Stimulated activated effector memory CD8-positive, alpha-beta T cell treated with anti-CD3 and anti-CD28 coated beads, Interleukin-12 subunit alpha, Interleukin-12 subunit beta, amount 100 ng/mL, for 72 hours (primary cell): ENCODE measurements around the gene TLE1.
"Not testable (repeated sequence)": the region's sequence is repeated elsewhere in the genome, so short reads cannot be mapped to it uniquely, and the experiment has no call there.

ENCODE experiments used
- ATAC-seq: fragments of 150-1000 bp; cut with Tn5 transposase; 2 replicates; pipeline ENCODE4 v1.10.0; 2021
- DNase-seq, 2 donors: peaks; one replicate each; pipeline ENCODE4 v3.0.0; 2021 to 2022; ENCODE audit warnings: low spot score in 2 of 2
- H3K27ac Mint-ChIP-seq: one replicate; pipeline ENCODE4 v1.8.0; 2022; ENCODE audit warnings: mild to moderate bottlenecking, mixed read lengths
- H3K36me3 Mint-ChIP-seq: one replicate; pipeline ENCODE4 v1.8.0; 2022; ENCODE audit warnings: mild to moderate bottlenecking, mixed read lengths
- H3K4me1 Mint-ChIP-seq: one replicate; pipeline ENCODE4 v1.8.0; 2022; ENCODE audit warnings: mixed read lengths
- H3K4me3 Mint-ChIP-seq: one replicate; pipeline ENCODE4 v1.8.0; 2022; ENCODE audit warnings: mild to moderate bottlenecking, mixed read lengths
- H3K9me3 Mint-ChIP-seq: one replicate; pipeline ENCODE4 v1.8.0; 2022; ENCODE audit warnings: mixed read lengths

TLE1 gene

DNA sequence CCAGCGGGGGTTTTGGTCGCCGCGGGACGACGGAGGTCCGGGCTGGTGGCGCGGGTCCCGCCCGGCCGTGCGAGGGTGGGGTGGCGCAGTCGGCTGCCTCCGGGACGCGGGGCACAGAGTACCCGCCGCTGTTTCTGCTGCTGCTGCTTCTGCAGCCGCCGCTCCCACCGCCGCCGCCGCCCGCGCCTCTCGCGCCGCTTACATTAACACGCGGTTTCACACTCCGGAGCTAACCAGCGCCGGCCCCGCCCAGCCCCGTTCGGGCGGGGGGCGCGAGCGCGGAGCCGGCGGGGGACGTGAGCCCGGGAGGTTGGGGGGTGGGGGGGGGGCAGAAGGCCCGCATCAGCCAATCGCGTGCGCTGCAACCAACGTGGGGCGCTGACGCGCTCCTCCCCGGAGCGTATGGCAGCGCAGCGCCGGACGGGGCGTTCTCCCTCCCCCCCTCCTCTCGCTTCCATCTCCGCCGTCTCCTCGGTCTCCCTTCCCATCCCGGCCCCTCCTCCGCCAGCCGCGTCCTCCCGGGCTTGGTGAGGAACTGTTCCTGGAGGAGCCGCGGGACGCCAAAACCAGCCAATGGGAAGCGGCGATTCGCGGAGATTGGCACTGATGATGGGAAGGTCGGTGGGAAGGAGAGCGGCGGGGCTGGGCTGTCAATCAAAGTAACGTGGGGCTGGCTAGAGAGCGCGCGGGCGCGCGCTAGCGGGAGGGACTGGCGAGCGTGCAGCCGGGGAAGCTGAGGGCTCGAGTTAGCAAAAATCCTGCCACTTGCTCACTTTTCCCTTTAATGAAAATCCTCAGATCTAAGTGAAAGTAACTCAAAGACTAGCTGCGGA, at the start of gene TLE1:
Gene TLE1 (minus strand): TSS at position 205 of the 833 bp plus-strand sequence. CDS start 1,307 bp downstream, outside the sequence.
- H3K27ac Mint-ChIP-seq, result peak within 1 kb of the TSS; percentile 61
- DNase-seq (peak; percentile 64 to 72), ATAC-seq (peak; percentile 89)
- H3K4me1 Mint-ChIP-seq, result peaks cover 5% of the 10 kb centered on the region
- H3K36me3 Mint-ChIP-seq, result peaks cover 6% of the 10 kb centered on the region
- H3K4me3 Mint-ChIP-seq, result no peak within 1 kb of the TSS
- H3K9me3 Mint-ChIP-seq, result no peaks in the 10 kb centered on the region

DNA sequence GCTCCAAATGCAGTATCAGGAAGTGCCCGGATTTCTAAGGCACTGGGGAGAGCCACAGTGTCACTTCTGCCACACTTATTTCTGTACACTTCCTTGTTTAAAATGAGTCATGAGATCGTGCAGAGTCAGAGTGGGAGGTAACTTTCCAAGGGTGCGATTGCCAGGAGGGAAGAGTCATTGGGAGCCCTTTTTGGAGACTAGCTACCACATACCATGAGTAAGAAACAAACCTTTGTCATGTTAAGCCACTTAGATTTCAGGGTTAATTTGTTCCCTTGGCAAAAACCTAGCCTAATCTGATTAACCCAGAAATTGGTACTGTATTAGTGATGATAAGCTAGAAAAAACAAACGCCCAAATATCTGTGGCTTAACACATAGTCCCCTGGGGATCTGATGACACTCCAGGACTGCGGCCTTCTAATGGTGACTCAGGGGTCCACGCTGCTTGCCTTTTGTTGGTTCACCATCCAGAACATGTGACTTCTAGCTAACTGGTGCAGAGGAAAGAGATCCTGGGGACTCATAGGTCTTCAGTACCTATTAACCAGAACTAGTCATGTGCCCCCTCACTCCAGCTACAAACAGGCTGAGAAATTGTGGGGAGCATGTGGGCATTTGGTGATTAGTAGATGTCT, 48.6 kb upstream of the TLE1 start:
- Mint-ChIP-seq H3K27ac (no peak overlapping the region), H3K9me3 (peaks cover 9% of the 10 kb centered on the region), H3K4me1 (no peaks in the 10 kb centered on the region), H3K36me3 (no peaks in the 10 kb centered on the region), H3K4me3 (no peak overlapping the region)
- no peak for DNase-seq
- no peak for ATAC-seq

DNA sequence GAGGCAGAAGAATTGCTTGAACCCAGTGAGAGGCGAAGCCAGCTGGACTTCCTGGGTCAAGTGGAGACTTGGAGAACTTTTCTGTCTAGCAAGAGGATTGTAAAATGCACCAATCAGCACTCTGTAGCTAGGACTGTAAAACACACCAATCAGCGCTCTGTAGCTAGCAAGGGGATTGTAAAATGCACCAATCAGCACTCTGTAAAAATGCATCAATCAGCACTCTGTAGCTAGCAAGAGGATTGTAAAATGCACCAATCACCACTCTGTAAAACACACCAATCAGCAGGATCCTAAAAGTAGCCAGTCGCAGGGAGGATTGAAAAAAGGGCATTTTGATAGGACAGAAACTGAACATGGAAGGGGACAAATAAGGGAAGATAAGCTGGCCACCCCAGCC, 41.2 kb upstream of the TLE1 start:
- H3K36me3 Mint-ChIP-seq, DNase-seq, ATAC-seq, H3K4me1 Mint-ChIP-seq, H3K4me3 Mint-ChIP-seq, H3K9me3 Mint-ChIP-seq, H3K27ac Mint-ChIP-seq: not testable (repeated sequence)

GRCh38 chr9:81729135-81729534, 39.8 kb upstream of the TLE1 start:
- no peak for DNase-seq
- H3K4me3 Mint-ChIP-seq, result no peak overlapping the region
- no peaks in the 10 kb centered on the region for H3K36me3 Mint-ChIP-seq
- H3K4me1 Mint-ChIP-seq, result no peaks in the 10 kb centered on the region
- no peaks in the 10 kb centered on the region for H3K9me3 Mint-ChIP-seq
- H3K27ac Mint-ChIP-seq, result no peak overlapping the region
- no peak for ATAC-seq

GRCh38 chr9:81724242-81724889, 35.0 kb upstream of the TLE1 start:
- Mint-ChIP-seq H3K36me3 (no peaks in the 10 kb centered on the region), H3K4me3 (no peak overlapping the region), H3K9me3 (peaks cover 3% of the 10 kb centered on the region), H3K27ac (no peak overlapping the region), H3K4me1 (no peaks in the 10 kb centered on the region)
- no peak for DNase-seq
- ATAC-seq, result no peak

DNA sequence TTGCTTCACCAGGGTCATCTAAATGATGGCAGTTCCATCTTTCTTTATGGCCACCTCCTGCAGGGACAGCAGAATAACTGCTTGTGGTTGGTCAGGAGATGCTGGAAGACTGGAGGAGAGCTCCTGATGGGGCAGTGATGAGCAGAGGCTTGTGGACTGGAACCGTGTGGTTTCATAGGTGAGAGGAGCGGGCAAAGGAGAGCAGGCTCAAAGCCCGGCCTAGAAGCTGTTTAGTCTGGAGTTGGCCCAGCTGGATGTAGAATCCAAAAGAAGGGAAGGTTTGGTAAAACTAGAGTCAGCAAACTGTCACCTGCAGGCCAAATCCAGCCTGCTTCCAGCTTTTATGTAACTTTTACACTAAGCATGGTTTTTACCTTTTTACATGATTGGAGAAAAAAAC, 32.9 kb upstream of the TLE1 start:
- no peak for ATAC-seq
- no peak for DNase-seq
- Mint-ChIP-seq H3K4me1 (no peaks in the 10 kb centered on the region), H3K9me3 (peaks cover 4% of the 10 kb centered on the region), H3K36me3 (no peaks in the 10 kb centered on the region), H3K4me3 (no peak overlapping the region), H3K27ac (no peak overlapping the region)

DNA sequence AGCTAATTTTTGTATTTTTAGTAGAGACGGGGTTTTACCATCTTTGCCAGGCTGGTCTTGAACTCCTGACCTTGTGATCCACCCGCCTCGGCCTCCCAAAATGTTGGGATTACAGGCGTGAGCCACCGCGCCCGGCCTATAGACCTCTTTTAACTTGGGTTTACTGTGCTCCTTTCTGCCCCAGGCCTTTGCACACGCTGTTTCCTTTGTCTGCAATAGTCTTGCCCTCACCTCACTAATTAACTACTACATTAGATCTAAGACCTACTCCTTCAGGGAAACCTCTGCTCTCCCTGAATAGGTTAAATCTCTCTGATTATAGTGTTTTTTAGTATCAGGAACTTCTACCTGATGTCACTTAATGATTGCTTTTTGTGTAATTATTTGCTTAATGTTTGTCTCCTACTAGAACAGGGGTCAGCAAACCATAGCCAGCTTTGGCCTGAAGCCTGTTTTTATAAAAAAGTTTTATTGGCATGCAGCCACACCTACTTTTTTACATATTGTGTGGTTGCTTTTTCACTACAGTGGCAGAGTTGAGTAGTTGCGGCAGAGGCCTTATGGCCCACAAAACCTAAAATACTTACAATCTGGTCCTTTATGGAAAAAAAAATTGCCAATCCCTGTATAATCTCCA, 31.2 kb upstream of the TLE1 start:
- H3K27ac Mint-ChIP-seq, result no peak overlapping the region
- no peak for ATAC-seq
- DNase-seq, result no peak
- no peaks in the 10 kb centered on the region for H3K4me1 Mint-ChIP-seq
- no peaks in the 10 kb centered on the region for H3K36me3 Mint-ChIP-seq
- H3K9me3 Mint-ChIP-seq, result peaks cover 4% of the 10 kb centered on the region
- no peak overlapping the region for H3K4me3 Mint-ChIP-seq

- no peaks in the 10 kb centered on the region for H3K4me1 Mint-ChIP-seq
- no peak for DNase-seq
- no peaks in the 10 kb centered on the region for H3K36me3 Mint-ChIP-seq
- H3K9me3 Mint-ChIP-seq, result peaks cover 4% of the 10 kb centered on the region
- ATAC-seq, result no peak
- H3K4me3 Mint-ChIP-seq, result no peak overlapping the region
- H3K27ac Mint-ChIP-seq, result no peak overlapping the region
Measured at GRCh38 chr9:81719972-81720371, 30.6 kb upstream of the TLE1 start.

DNA sequence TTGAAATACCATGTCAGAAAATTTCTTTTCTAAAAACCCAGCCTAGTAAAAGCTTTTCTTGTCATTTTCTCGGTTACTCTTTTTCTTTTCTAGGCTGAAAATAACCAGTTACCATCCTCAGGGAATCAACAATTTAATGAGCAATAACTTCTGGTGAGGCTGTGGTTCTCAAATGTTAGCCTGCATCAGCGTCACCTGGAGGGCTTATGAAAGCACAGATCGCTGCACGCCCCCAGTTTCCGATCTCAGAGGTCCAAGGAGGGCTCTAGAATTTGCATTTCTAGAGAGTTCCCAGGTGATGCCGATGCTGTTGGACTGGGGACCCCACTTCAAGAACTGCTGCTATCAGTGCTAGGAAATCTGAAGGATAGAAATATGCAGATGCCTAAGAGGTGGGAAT, 28.9 kb upstream of the TLE1 start:
- H3K4me3 Mint-ChIP-seq, result no peak overlapping the region
- no peak overlapping the region for H3K27ac Mint-ChIP-seq
- DNase-seq (no peak), ATAC-seq (no peak)
- peaks cover 4% of the 10 kb centered on the region for H3K9me3 Mint-ChIP-seq
- no peaks in the 10 kb centered on the region for H3K4me1 Mint-ChIP-seq
- H3K36me3 Mint-ChIP-seq, result no peaks in the 10 kb centered on the region

GRCh38 chr9:81717747-81718077, 28.4 kb upstream of the TLE1 start:
- no peaks in the 10 kb centered on the region for H3K4me1 Mint-ChIP-seq
- H3K36me3 Mint-ChIP-seq, result no peaks in the 10 kb centered on the region
- no peak for DNase-seq
- no peak for ATAC-seq
- H3K4me3 Mint-ChIP-seq, result no peak overlapping the region
- H3K9me3 Mint-ChIP-seq, result peaks cover 4% of the 10 kb centered on the region
- no peak overlapping the region for H3K27ac Mint-ChIP-seq

DNA sequence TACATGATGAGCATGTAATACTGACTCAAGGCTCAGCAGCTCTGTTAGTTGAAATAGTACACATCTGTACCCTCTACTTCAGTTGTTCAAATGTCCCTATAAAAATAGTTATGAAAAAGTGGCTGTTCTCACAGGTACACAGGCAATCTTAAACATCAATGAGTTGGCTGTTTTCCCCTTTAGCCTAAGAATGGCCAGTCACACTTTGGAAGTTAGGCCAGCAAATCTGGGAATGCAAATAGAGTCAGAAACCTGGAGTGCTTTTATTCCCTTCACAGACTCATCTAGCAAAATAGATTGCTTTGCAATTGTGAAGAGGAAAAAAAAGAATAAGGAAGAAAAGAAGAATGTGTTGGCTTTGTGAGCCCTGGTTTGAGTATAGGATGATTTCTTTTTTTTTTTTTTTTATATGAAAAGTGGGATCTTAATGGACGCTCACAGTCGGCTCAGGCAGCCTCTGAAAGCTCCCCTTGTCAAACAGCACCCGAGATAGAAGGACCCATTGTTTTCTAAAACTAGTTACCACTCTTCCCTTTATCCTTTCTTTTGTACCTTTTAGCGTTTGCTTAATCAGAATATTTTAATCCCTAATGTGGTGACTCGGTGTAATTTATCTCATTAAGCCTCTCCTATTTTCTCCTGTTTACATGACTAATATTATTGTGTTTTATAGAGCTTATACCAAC, 27.9 kb upstream of the TLE1 start:
- no peak overlapping the region for H3K4me3 Mint-ChIP-seq
- H3K27ac Mint-ChIP-seq, result no peak overlapping the region
- DNase-seq (no peak), ATAC-seq (no peak)
- H3K9me3 Mint-ChIP-seq, result peaks cover 4% of the 10 kb centered on the region
- no peaks in the 10 kb centered on the region for H3K4me1 Mint-ChIP-seq
- no peaks in the 10 kb centered on the region for H3K36me3 Mint-ChIP-seq

GRCh38 chr9:81716409-81716808, 27.1 kb upstream of the TLE1 start:
- ATAC-seq, result no peak
- no peak for DNase-seq
- Mint-ChIP-seq H3K4me3 (no peak overlapping the region), H3K36me3 (no peaks in the 10 kb centered on the region), H3K9me3 (peaks cover 4% of the 10 kb centered on the region), H3K4me1 (no peaks in the 10 kb centered on the region), H3K27ac (no peak overlapping the region)

DNA sequence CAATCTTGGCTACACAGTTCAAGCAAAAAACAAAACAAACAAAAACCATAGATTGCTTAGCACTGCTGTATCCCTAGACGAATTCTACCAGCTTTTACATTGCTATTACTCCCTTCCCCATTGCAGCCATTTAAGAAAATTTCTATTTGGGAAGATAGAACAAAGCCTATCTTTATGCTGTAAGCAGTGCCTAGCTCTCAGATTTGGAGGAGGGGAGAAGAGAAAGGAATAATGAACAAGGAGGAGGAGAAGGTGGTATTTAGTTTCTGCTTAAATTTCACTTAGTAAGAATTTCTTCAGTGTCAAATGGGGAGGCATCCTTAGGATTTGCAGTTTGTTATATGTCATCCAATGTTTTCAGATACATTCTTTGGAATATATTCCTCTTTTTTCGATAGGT, 16.2 kb upstream of the TLE1 start:
- H3K4me1 Mint-ChIP-seq, result no peaks in the 10 kb centered on the region
- H3K27ac Mint-ChIP-seq, result no peak overlapping the region
- no peak overlapping the region for H3K4me3 Mint-ChIP-seq
- no peaks in the 10 kb centered on the region for H3K36me3 Mint-ChIP-seq
- H3K9me3 Mint-ChIP-seq, result no peaks in the 10 kb centered on the region
- ATAC-seq, result no peak
- no peak for DNase-seq

DNA sequence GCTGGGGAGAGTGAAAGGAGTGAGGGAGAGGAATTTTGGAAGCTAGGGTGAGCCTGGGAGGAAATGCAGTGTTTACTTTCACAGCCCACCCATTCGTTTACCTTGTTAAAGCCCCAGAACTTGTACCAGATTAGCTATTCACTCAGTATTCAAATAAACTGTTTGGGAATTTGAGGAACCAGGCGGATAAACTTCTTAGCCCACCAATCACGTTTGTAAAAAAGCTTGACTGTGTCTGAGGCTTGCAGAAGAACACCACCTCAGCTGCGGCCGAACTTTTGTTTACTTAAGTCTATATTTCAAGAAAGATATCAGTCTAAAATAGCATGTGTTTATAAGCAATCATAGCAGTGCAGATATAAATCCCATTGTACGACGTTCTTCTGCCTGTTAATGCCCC, 5.2 kb upstream of the TLE1 start:
- Mint-ChIP-seq H3K27ac (no peak overlapping the region), H3K4me3 (no peak overlapping the region), H3K9me3 (no peaks in the 10 kb centered on the region), H3K4me1 (no peaks in the 10 kb centered on the region), H3K36me3 (peaks cover 5% of the 10 kb centered on the region)
- ATAC-seq, result no peak
- DNase-seq, result no peak

DNA sequence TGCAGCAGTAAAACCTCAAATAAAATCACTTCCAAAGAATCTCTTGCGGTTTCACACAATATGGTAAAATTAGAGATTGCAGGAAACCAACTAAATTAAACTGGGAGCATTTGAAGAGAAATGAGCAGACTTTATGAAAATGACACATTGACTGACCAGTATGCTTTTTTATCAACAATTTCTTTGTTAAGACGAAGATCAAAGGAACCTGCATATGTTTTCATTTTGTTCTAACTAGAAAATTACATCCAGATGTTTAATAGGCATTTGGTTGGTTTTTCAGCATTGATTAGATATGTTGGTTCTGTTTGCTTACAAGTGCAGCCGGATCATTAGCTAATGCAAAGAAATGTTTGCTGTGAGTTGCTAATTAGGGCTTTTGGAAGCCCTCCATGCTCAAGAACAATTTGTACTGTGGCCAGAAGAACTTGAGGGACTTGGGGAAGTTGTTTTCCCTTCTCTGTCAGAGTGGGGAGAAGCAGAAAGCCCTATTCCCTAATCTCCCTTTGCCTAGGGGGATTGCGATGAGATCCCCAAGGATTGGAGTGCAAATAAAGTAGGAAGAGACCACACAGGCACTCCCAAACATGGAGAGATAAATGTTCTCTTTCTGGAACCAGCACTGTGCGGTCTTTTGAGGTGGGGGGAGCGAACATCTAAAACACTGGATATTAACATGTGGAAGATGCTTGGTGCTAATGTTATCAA, 4.5 kb upstream of the TLE1 start:
- Mint-ChIP-seq H3K36me3 (peaks cover 6% of the 10 kb centered on the region), H3K4me1 (peaks cover 5% of the 10 kb centered on the region), H3K4me3 (no peak overlapping the region), H3K27ac (no peak overlapping the region), H3K9me3 (no peaks in the 10 kb centered on the region)
- ATAC-seq (no peak), DNase-seq (no peak)
